Thymus (tissue), 11 donors: ENCODE data around the gene FAM227A. TPM values are rescaled to one million over a fixed set of nuclear protein-coding genes. Genes with fewer than 3 reads are reported as not detected.
"Not testable (repeated sequence)": the region's sequence is repeated elsewhere in the genome, so short reads cannot be mapped to it uniquely, and the experiment has no call there.

Experiments used
- DNase-seq, 9 donors: peaks; one replicate each; pipeline ENCODE4 v3.0.0-alpha.2; 2013; ENCODE audit warnings: low spot score in 9 of 9, low read depth in 6 of 9, missing footprints in 1 of 9
- H3K27ac ChIP-seq, 2 donors: one replicate each; pipeline ENCODE4 v1.5.1; 2013; ENCODE audit warnings: control low read depth in 1 of 2, low read depth in 1 of 2, low read length in 1 of 2, mild to moderate bottlenecking in 1 of 2, moderate library complexity in 1 of 2
- H3K27me3 ChIP-seq, 2 donors: one replicate each; pipeline ENCODE4 v1.5.1; 2013; ENCODE audit warnings: low read length in 1 of 2; ENCODE audit not compliant: control insufficient read depth in 2 of 2, insufficient read depth in 1 of 2
- H3K36me3 ChIP-seq, 2 donors: one replicate each; pipeline ENCODE4 v1.5.1; 2013; ENCODE audit warnings: low read length in 1 of 2, mild to moderate bottlenecking in 1 of 2, moderate library complexity in 1 of 2; ENCODE audit not compliant: control insufficient read depth in 2 of 2, insufficient read depth in 2 of 2
- H3K4me1 ChIP-seq, 2 donors: one replicate each; pipeline ENCODE4 v1.5.1; 2013; ENCODE audit warnings: low read length in 2 of 2; ENCODE audit not compliant: control insufficient read depth in 2 of 2, insufficient read depth in 2 of 2
- H3K4me3 ChIP-seq, 2 donors: one replicate each; pipeline ENCODE4 v1.5.1; 2013; ENCODE audit warnings: low read length in 2 of 2, control low read depth in 1 of 2, mild to moderate bottlenecking in 1 of 2
- H3K9me3 ChIP-seq, 2 donors: one replicate each; pipeline ENCODE4 v1.5.1; 2013; ENCODE audit warnings: low read length in 1 of 2, mild to moderate bottlenecking in 1 of 2; ENCODE audit not compliant: control insufficient read depth in 2 of 2, insufficient read depth in 1 of 2
- WGBS: extraction: QIAGEN DNeasy Blood & Tissue Kit; methylation state at CpG from one replicate; pipeline ENCODE4 v1.1.7; 2013; 5-methylcytosine and 5-hydroxymethylcytosine counted together
- polyA plus RNA-seq: library from polyadenylated mRNA; stranded (reverse); fragments of 200-250 nt; gene quantifications from one replicate; pipeline ENCODE4 v1.2.3, GENCODE V29; 2013
- total RNA-seq: library from RNA; stranded (reverse); fragments of 120-200 nt; gene quantifications from one replicate; pipeline ENCODE4 v1.2.4, GENCODE V29; 2013
- donor health status: healthy.

The FAM227A gene
- total and polyA plus RNA-seq, 2 donors: 0.66 to 0.73 TPM

- 96% methylated on average over 3 of the region's 3 CpGs for WGBS
- no peaks in the 10 kb centered on the region for H3K9me3 ChIP-seq
- no peaks in the 10 kb centered on the region for H3K36me3 ChIP-seq
- H3K27me3 ChIP-seq: no peaks in the 10 kb centered on the region
- H3K4me3 ChIP-seq: no peak overlapping the region
- H3K4me1 ChIP-seq: no peaks in the 10 kb centered on the region
- H3K27ac ChIP-seq: no peak overlapping the region
- no peak for DNase-seq
These were observed 48.5 kb downstream of the FAM227A start for GRCh38 chr22:38607680-38608079.

- Histone ChIP-seq H3K4me1 (no peaks in the 10 kb centered on the region), H3K27ac (no peak overlapping the region), H3K27me3 (no peaks in the 10 kb centered on the region), H3K36me3 (no peaks in the 10 kb centered on the region), H3K4me3 (no peak overlapping the region), H3K9me3 (no peaks in the 10 kb centered on the region)
- DNase-seq: no peak
- 97% methylated on average over 1 of the region's 1 CpG for WGBS
These were observed 54.0 kb downstream of the FAM227A start for GRCh38 chr22:38602166-38602565.

GRCh38 chr22:38601221-38601764, 54.9 kb downstream of the FAM227A start:
- H3K36me3 ChIP-seq: no peaks in the 10 kb centered on the region
- H3K27ac ChIP-seq: no peak overlapping the region
- no peaks in the 10 kb centered on the region for H3K9me3 ChIP-seq
- H3K4me1 ChIP-seq: no peaks in the 10 kb centered on the region
- DNase-seq: no peak
- WGBS: 94% methylated on average over 2 of the region's 2 CpGs
- H3K27me3 ChIP-seq: no peaks in the 10 kb centered on the region
- H3K4me3 ChIP-seq: no peak overlapping the region

DNA sequence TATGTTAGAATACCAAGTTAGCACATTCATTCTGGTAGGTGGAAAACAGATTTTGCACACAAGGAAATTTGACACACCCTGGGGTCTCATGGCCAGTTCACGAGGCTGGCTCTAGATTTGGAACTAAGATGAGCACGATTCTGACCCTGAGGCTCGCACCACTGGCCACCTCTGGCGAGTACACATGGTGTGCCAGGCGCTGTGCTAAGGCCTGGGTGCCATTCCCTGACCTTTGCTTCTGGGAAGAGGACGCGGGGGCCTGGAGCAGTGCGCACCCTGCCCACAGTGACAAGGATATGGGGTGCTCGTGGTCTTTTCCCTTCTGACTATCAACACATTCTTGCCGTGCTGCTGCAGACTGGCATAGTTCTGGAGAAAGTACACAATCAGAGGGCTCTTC, 56.7 kb downstream of the FAM227A start:
- Histone ChIP-seq H3K27me3 (no peaks in the 10 kb centered on the region), H3K36me3 (no peaks in the 10 kb centered on the region), H3K9me3 (no peaks in the 10 kb centered on the region), H3K4me3 (no peak overlapping the region), H3K4me1 (no peaks in the 10 kb centered on the region), H3K27ac (no peak overlapping the region)
- no peak for DNase-seq
- 98% methylated on average over 10 of the region's 10 CpGs for WGBS

- not testable (repeated sequence) for H3K9me3 ChIP-seq, H3K27ac ChIP-seq, H3K27me3 ChIP-seq, H3K36me3 ChIP-seq, H3K4me1 ChIP-seq, H3K4me3 ChIP-seq, DNase-seq
- WGBS: 94% methylated on average over 3 of the region's 3 CpGs
These were observed 73.3 kb downstream of the FAM227A start for GRCh38 chr22:38582923-38583322.

- Histone ChIP-seq H3K4me1 (no peaks in the 10 kb centered on the region), H3K9me3 (no peaks in the 10 kb centered on the region), H3K4me3 (no peak overlapping the region), H3K27ac (no peak overlapping the region), H3K27me3 (no peaks in the 10 kb centered on the region), H3K36me3 (no peaks in the 10 kb centered on the region)
- no peak for DNase-seq
- WGBS: 94% methylated on average over 5 of the region's 5 CpGs
These were observed 77.7 kb downstream of the FAM227A start for GRCh38 chr22:38578505-38578904.

DNA sequence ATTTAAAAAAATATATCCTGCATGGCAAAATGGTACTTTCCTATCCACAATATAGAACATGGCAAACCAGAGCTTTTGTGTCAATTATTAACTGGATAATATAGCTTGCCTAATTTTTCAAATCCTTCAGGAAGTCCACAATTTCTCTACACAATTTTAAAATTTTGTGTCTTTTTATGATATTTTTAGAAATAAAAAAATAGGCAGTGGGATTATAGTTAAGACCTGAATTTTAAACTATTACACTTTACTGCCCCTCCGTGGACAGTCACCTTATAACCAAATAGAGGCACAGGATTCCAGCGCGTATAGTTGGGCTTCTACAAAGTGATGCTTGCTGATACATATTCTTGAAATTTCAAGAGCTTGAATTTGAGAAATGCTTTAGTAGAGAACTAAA, 84.1 kb downstream of the FAM227A start:
- WGBS: 13% methylated on average over 3 of the region's 3 CpGs
- Histone ChIP-seq H3K27ac (no peak overlapping the region), H3K4me1 (peaks cover 7 to 16% of the 10 kb centered on the region in 2 donors), H3K36me3 (no peaks in the 10 kb centered on the region), H3K9me3 (no peaks in the 10 kb centered on the region), H3K4me3 (no peak overlapping the region), H3K27me3 (no peaks in the 10 kb centered on the region)
- peak in 6 of 9 donors; percentile 25 to 51 (median 28) for DNase-seq

DNA sequence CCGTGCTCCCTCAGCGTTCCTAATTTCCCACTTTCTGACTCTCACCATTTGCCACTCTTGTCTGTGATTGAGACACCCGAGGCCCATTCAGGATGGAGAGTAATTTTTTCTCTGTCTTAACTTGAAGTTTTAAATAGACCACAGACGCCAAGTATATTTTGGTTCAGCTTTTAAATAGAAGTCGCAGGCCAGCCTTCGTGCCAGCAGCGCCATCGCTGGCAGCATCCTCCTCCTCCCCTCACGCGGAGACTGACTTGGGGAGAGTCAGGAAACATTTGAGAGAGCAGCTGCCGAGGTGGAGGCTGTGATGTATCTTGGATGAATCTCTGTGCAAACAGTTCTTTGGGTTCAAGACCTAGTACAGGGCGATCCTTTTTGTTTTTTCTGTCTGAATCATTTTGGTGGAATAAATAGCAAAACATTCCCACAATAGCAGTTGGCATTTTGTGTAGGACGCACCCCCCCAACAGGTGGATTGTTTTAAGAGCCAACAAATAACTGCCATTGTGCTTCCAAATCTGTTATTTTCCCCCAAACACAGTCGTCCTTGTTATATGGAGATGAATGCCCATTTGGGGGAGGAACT, 85.3 kb downstream of the FAM227A start:
- peaks cover 7 to 16% of the 10 kb centered on the region in 2 donors for H3K4me1 ChIP-seq
- no peaks in the 10 kb centered on the region for H3K36me3 ChIP-seq
- peak overlapping the region; percentile 91 to 96 for H3K27ac ChIP-seq
- H3K27me3 ChIP-seq: no peaks in the 10 kb centered on the region
- DNase-seq: peak in 7 of 9 donors; percentile 35 to 78 (median 42)
- no peaks in the 10 kb centered on the region for H3K9me3 ChIP-seq
- H3K4me3 ChIP-seq: peak overlapping the region; percentile 83 to 89
- WGBS: 2% methylated on average over 14 of the region's 14 CpGs

GRCh38 chr22:38569972-38570778, 86.0 kb downstream of the FAM227A start, which contains the start of gene DMC1:
Gene DMC1 (minus strand): TSS chr22:38570183. CDS start chr22:38568256, 1,927 bp downstream.
- H3K36me3 ChIP-seq: no peaks in the 10 kb centered on the region
- H3K27ac ChIP-seq: peak within 1 kb of the TSS; percentile 91 to 96
- DNase-seq: peak; percentile 74 to 97 (median 94)
- peaks cover 7 to 16% of the 10 kb centered on the region in 2 donors for H3K4me1 ChIP-seq
- no peaks in the 10 kb centered on the region for H3K27me3 ChIP-seq
- H3K9me3 ChIP-seq: no peaks in the 10 kb centered on the region
- under 1% methylated on average over 63 of the region's 64 CpGs for WGBS
- peak within 1 kb of the TSS; percentile 83 to 89 for H3K4me3 ChIP-seq
